A673 (cell line): Measurements from ENCODE around the gene USP10. TPM values are rescaled to one million over a fixed set of nuclear protein-coding genes. Genes with fewer than 3 reads are reported as not detected.
"Not testable (repeated sequence)": the region's sequence is repeated elsewhere in the genome, so short reads cannot be mapped to it uniquely, and the experiment has no call there.

ENCODE experiments used
- BruUV-seq: library from RNA; stranded (reverse); fragments of 400-500 nt; replicated peaks from 2 replicates; lab custom pipeline; 2021; lab: Mats Ljungman, UMichigan
- CTCF ChIA-PET: fragments of 300-600 bp; sonication (Branson Sonifier 250); formaldehyde crosslinking; loops from one replicate; lab custom pipeline; 2022; ENCODE audit warnings: antibody characterized with exemption; lab: Charles Lee
- POLR2A ChIA-PET: fragments of 300-600 bp; sonication (Branson Sonifier 250); formaldehyde crosslinking; loops from one replicate; lab custom pipeline; 2022; ENCODE audit warnings: antibody characterized with exemption; ENCODE audit not compliant: low non-redundant PET; lab: Charles Lee
- DNase-seq: peaks from one replicate; pipeline ENCODE4 v3.0.0-alpha.2; 2015; ENCODE audit warnings: low spot score
- H3K27ac ChIP-seq: fragments of 200-600 bp; sonication (generic); 2 replicates; pipeline ENCODE4 v1.5.1; 2016; ENCODE audit warnings: mixed run types, low read depth, mild to moderate bottlenecking, mixed read lengths, antibody characterized with exemption, low read length; ENCODE audit not compliant: poor library complexity, severe bottlenecking
- H3K27me3 ChIP-seq: fragments of 200-600 bp; sonication (generic); replicated peaks from 2 replicates; pipeline ENCODE4 v1.6.1; 2017; ENCODE audit warnings: mixed run types, low read depth, mild to moderate bottlenecking, mixed read lengths, antibody characterized with exemption, low read length; ENCODE audit not compliant: insufficient read depth, poor library complexity
- H3K36me3 ChIP-seq: fragments of 200-600 bp; sonication (generic); 2 replicates; pipeline ENCODE4 v1.6.1; 2016; ENCODE audit warnings: mixed run types, mild to moderate bottlenecking, mixed read lengths, antibody characterized with exemption, low read length; ENCODE audit not compliant: insufficient read depth, poor library complexity, severe bottlenecking
- H3K4me1 ChIP-seq: fragments of 200-600 bp; sonication (generic); 2 replicates; pipeline ENCODE4 v1.6.1; 2017; ENCODE audit warnings: mixed run types, mild to moderate bottlenecking, mixed read lengths, antibody characterized with exemption, low read length; ENCODE audit not compliant: insufficient read depth, poor library complexity, severe bottlenecking
- H3K4me3 ChIP-seq: fragments of 200-600 bp; sonication (generic); 2 replicates; pipeline ENCODE4 v1.5.1; 2016; ENCODE audit warnings: low read depth, mixed run types, mild to moderate bottlenecking, mixed read lengths, low read length; ENCODE audit not compliant: poor library complexity, severe bottlenecking
- H3K9me3 ChIP-seq: fragments of 200-600 bp; sonication (generic); 2 replicates; pipeline ENCODE4 v1.6.1; 2016; ENCODE audit warnings: mixed run types, low read depth, mild to moderate bottlenecking, mixed read lengths, antibody characterized with exemption, low read length; ENCODE audit not compliant: poor library complexity, severe bottlenecking
- CTCF ChIP-seq: fragments of 300-800, 200-600 bp; sonication (generic); conservative IDR thresholded peaks from 2 replicates; pipeline ENCODE4 v1.5.1; 2017; ENCODE audit warnings: low read depth, mild to moderate bottlenecking, antibody characterized with exemption, low read length, moderate library complexity, mixed read lengths
- EZH2 ChIP-seq: fragments of 200-600 bp; sonication (generic); IDR thresholded peaks from 2 replicates; pipeline ENCODE4 v1.6.1; 2017; ENCODE audit warnings: borderline replicate concordance, low read depth, mild to moderate bottlenecking, mixed read lengths, antibody characterized with exemption, low read length; ENCODE audit not compliant: poor library complexity, severe bottlenecking
- intact Hi-C: fragments of 100-400 bp; cut with micrococcal nuclease; formaldehyde crosslinking; loops from one replicate; pipeline ENCODE4 v1.10.0; 2022; ENCODE audit not compliant: unreplicated experiment
- total RNA-seq: library from RNA; stranded (reverse); gene quantifications from 2 replicates; pipeline ENCODE4 v1.2.3, GENCODE V29; 2021

USP10 gene
- total RNA-seq, 1 experiment from 2014 or later, result 171 TPM

- Histone ChIP-seq H3K36me3 (no peaks in the 10 kb centered on the region), H3K27me3 (no peaks in the 10 kb centered on the region), H3K27ac (no peak overlapping the region), H3K4me1 (no peaks in the 10 kb centered on the region), H3K9me3 (no peaks in the 10 kb centered on the region), H3K4me3 (no peak overlapping the region)
- TF ChIP-seq EZH2, result no peak
- TF ChIP-seq CTCF, result no peak
- DNase-seq, result no peak
- no TSS peak for BruUV-seq
- CTCF ChIA-PET, result no interaction called here
- POLR2A ChIA-PET, result no interaction called here
- intact Hi-C loops, result no loop called here
Observed at GRCh38 chr16:84690088-84690819, 9.5 kb upstream of the USP10 start.

- no peaks in the 10 kb centered on the region for H3K4me1 ChIP-seq
- no peaks in the 10 kb centered on the region for H3K9me3 ChIP-seq
- no peak overlapping the region for H3K4me3 ChIP-seq
- intact Hi-C loops, result no loop called here
- no peaks in the 10 kb centered on the region for H3K36me3 ChIP-seq
- H3K27me3 ChIP-seq, result no peaks in the 10 kb centered on the region
- no TSS peak for BruUV-seq
- POLR2A ChIA-PET, result no interaction called here
- no peak overlapping the region for H3K27ac ChIP-seq
- TF ChIP-seq CTCF, result no peak
- no peak for DNase-seq
- CTCF ChIA-PET, result no interaction called here
Observed at GRCh38 chr16:84692451-84693214, 7.2 kb upstream of the USP10 start.

GRCh38 chr16:84693869-84694268, 5.9 kb upstream of the USP10 start:
- H3K4me3 ChIP-seq, H3K4me1 ChIP-seq, H3K27me3 ChIP-seq, H3K27ac ChIP-seq, BruUV-seq, intact Hi-C loops, H3K36me3 ChIP-seq, CTCF ChIA-PET, DNase-seq, H3K9me3 ChIP-seq, POLR2A ChIA-PET: not testable (repeated sequence)
